HEK293 (cell line): ENCODE data around the gene GALT.
A peak's percentile ranks its signal among the peaks of the same experiment; 100 is the strongest.

Source experiments
- ATF2 ChIP-seq: fragments of 450-650 bp; formaldehyde crosslinking; IDR thresholded peaks from 2 replicates; pipeline ENCODE4 v1.5.1; 2016; ENCODE audit warnings: missing biosample characterization, missing genetic modification characterization, low read depth
- EGR2 ChIP-seq: fragments of 450-650 bp; formaldehyde crosslinking; IDR thresholded peaks from 2 replicates; pipeline ENCODE4 v1.5.1; 2016; ENCODE audit warnings: low read depth, missing biosample characterization, missing genetic modification characterization
- GLIS1 ChIP-seq: fragments of 450-650 bp; formaldehyde crosslinking; IDR thresholded peaks from 2 replicates; pipeline ENCODE4 v1.5.1; 2016; ENCODE audit warnings: missing biosample characterization, missing genetic modification characterization
- KLF1 ChIP-seq: fragments of 450-650 bp; formaldehyde crosslinking; IDR thresholded peaks from 2 replicates; pipeline ENCODE4 v1.5.1; 2016; ENCODE audit warnings: missing biosample characterization, missing genetic modification characterization
- KLF10 ChIP-seq: fragments of 450-650 bp; IDR thresholded peaks from 2 replicates; pipeline ENCODE4 v1.5.1; 2018; ENCODE audit warnings: missing biosample characterization, mild to moderate bottlenecking, missing genetic modification characterization
- KLF16 ChIP-seq: fragments of 450-650 bp; formaldehyde crosslinking; IDR thresholded peaks from 2 replicates; pipeline ENCODE4 v1.5.1; 2017; ENCODE audit warnings: missing biosample characterization, missing genetic modification characterization
- OVOL3 ChIP-seq: fragments of 450-650 bp; formaldehyde crosslinking; IDR thresholded peaks from 2 replicates; pipeline ENCODE4 v1.5.1; 2016; ENCODE audit warnings: missing biosample characterization, missing genetic modification characterization
- ZBTB26 ChIP-seq: fragments of 450-650 bp; formaldehyde crosslinking; optimal IDR thresholded peaks from 2 replicates; pipeline ENCODE3; 2016; ENCODE audit warnings: missing biosample characterization, mild to moderate bottlenecking, missing genetic modification characterization
- ZBTB44 ChIP-seq: fragments of 450-650 bp; IDR thresholded peaks from 2 replicates; pipeline ENCODE4 v1.5.1; 2018; ENCODE audit warnings: missing biosample characterization, mild to moderate bottlenecking, missing genetic modification characterization
- ZEB2 ChIP-seq: fragments of 450-650 bp; formaldehyde crosslinking; IDR thresholded peaks from 2 replicates; pipeline ENCODE4 v1.5.1; 2016; ENCODE audit warnings: missing biosample characterization, missing genetic modification characterization
- ZFP41 ChIP-seq: fragments of 450-650 bp; formaldehyde crosslinking; IDR thresholded peaks from 2 replicates; pipeline ENCODE4 v1.5.1; 2016; ENCODE audit warnings: missing biosample characterization, missing genetic modification characterization, borderline replicate concordance
- ZNF132 ChIP-seq: fragments of 450-650 bp; formaldehyde crosslinking; IDR thresholded peaks from 2 replicates; pipeline ENCODE4 v1.5.1; 2017; ENCODE audit warnings: missing biosample characterization, missing genetic modification characterization, borderline replicate concordance
- ZNF140 ChIP-seq: fragments of 450-650 bp; formaldehyde crosslinking; IDR thresholded peaks from 2 replicates; pipeline ENCODE4 v1.5.1; 2016; ENCODE audit warnings: missing biosample characterization, missing genetic modification characterization
- ZNF18 ChIP-seq: fragments of 450-650 bp; formaldehyde crosslinking; IDR thresholded peaks from 2 replicates; pipeline ENCODE4 v1.5.1; 2016; ENCODE audit warnings: missing biosample characterization, missing genetic modification characterization
- ZNF19 ChIP-seq: fragments of 450-650 bp; formaldehyde crosslinking; IDR thresholded peaks from 2 replicates; pipeline ENCODE4; 2016; ENCODE audit warnings: missing biosample characterization, missing genetic modification characterization, low read depth
- ZNF214 ChIP-seq: fragments of 450-650 bp; formaldehyde crosslinking; IDR thresholded peaks from 2 replicates; pipeline ENCODE4 v1.5.1; 2017; ENCODE audit warnings: missing biosample characterization, mild to moderate bottlenecking, missing genetic modification characterization, borderline replicate concordance
- ZNF280C ChIP-seq: fragments of 450-650 bp; formaldehyde crosslinking; IDR thresholded peaks from 2 replicates; pipeline ENCODE4 v1.5.1; 2016; ENCODE audit warnings: missing biosample characterization, missing genetic modification characterization
- ZNF426 ChIP-seq: fragments of 450-650 bp; formaldehyde crosslinking; IDR thresholded peaks from 2 replicates; pipeline ENCODE4 v1.5.1; 2017; ENCODE audit warnings: missing biosample characterization, missing genetic modification characterization, mild to moderate bottlenecking, inconsistent platforms, moderate library complexity
- ZNF433 ChIP-seq: fragments of 450-650 bp; formaldehyde crosslinking; IDR thresholded peaks from 2 replicates; pipeline ENCODE4 v1.5.1; 2016; ENCODE audit warnings: missing biosample characterization, missing genetic modification characterization, low read depth
- ZNF521 ChIP-seq: fragments of 450-650 bp; formaldehyde crosslinking; IDR thresholded peaks from 2 replicates; pipeline ENCODE4 v1.5.1; 2017; ENCODE audit warnings: missing biosample characterization, mild to moderate bottlenecking, missing genetic modification characterization
- ZNF580 ChIP-seq: fragments of 450-650 bp; formaldehyde crosslinking; IDR thresholded peaks from 2 replicates; pipeline ENCODE4 v1.5.1; 2016; ENCODE audit warnings: missing biosample characterization, missing genetic modification characterization
- ZNF596 ChIP-seq: fragments of 450-650 bp; IDR thresholded peaks from 2 replicates; pipeline ENCODE4 v1.5.0; 2018; ENCODE audit warnings: missing biosample characterization, mild to moderate bottlenecking, missing genetic modification characterization, moderate library complexity
- ZNF645 ChIP-seq: fragments of 450-650 bp; formaldehyde crosslinking; IDR thresholded peaks from 2 replicates; pipeline ENCODE4; 2016; ENCODE audit warnings: missing biosample characterization, missing genetic modification characterization
- ZNF670 ChIP-seq: fragments of 450-650 bp; formaldehyde crosslinking; IDR thresholded peaks from 2 replicates; pipeline ENCODE4 v1.5.1; 2016; ENCODE audit warnings: missing biosample characterization, missing genetic modification characterization, low read depth
- ZNF747 ChIP-seq: fragments of 450-650 bp; formaldehyde crosslinking; IDR thresholded peaks from 2 replicates; pipeline ENCODE4 v1.5.1; 2016; ENCODE audit warnings: missing biosample characterization, missing genetic modification characterization
- ZNF776 ChIP-seq: fragments of 450-650 bp; formaldehyde crosslinking; IDR thresholded peaks from 2 replicates; pipeline ENCODE4 v1.5.0; 2017; ENCODE audit warnings: missing biosample characterization, missing genetic modification characterization, borderline replicate concordance
- ZNF837 ChIP-seq: fragments of 450-650 bp; formaldehyde crosslinking; IDR thresholded peaks from 2 replicates; pipeline ENCODE4 v1.5.1; 2016; ENCODE audit warnings: missing biosample characterization, missing genetic modification characterization
- ZSCAN23 ChIP-seq: fragments of 450-650 bp; formaldehyde crosslinking; IDR thresholded peaks from 2 replicates; pipeline ENCODE4 v1.5.1; 2016; ENCODE audit warnings: missing biosample characterization, missing genetic modification characterization
- ZSCAN5A ChIP-seq: fragments of 450-650 bp; formaldehyde crosslinking; IDR thresholded peaks from 2 replicates; pipeline ENCODE4 v1.5.1; 2016; ENCODE audit warnings: missing biosample characterization, missing genetic modification characterization

Gene GALT

GRCh38 chr9:34651876-34652601, 5.6 kb downstream of the GALT start, which contains the start of gene IL11RA (continued):
- TF ChIP-seq ZNF776 (no peak), KLF1 (tag by site-specific recombination) (peak; percentile 77), ZNF214 (no peak), ZEB2 (peak; percentile 42; the same call in 1 of the 2 replicates), ATF2 (no peak), ZNF837 (tag by site-specific recombination) (no peak), ZNF645 (no peak), OVOL3 (tag by site-specific recombination) (no peak), ZNF580 (tag by site-specific recombination) (no peak), ZNF433 (no peak), KLF10 (no peak), ZNF18 (tag by site-specific recombination) (no peak), ZSCAN5A (tag by site-specific recombination) (no peak), ZBTB44 (tag by site-specific recombination) (no peak), ZNF747 (tag by site-specific recombination) (no peak), KLF16 (tag by site-specific recombination) (peak; percentile 74), ZNF426 (tag by site-specific recombination) (no peak), ZNF140 (tag by site-specific recombination) (no peak), ZNF521 (tag by site-specific recombination) (no peak), ZNF670 (tag by site-specific recombination) (no peak), ZNF596 (no peak), ZFP41 (tag by site-specific recombination) (no peak), ZNF280C (tag by site-specific recombination) (no peak), ZSCAN23 (no peak), GLIS1 (peak; percentile 76), ZNF132 (tag by site-specific recombination) (no peak), ZNF19 (no peak), ZBTB26 (tag by site-specific recombination) (peak; percentile 24), EGR2 (tag by site-specific recombination) (peak; percentile 91)
